ENCODE results near the gene FANCE.
A peak's percentile ranks its signal among the peaks of the same experiment; 100 is the strongest.
"Not testable (repeated sequence)": the region's sequence is repeated elsewhere in the genome, so short reads cannot be mapped to it uniquely, and the experiment has no call there.

FANCE gene

GRCh38 chr6:35432291-35432690 lies 19.8 kb upstream of the FANCE start:
- no peak for DNase-seq

GRCh38 chr6:35432702-35433101 lies 19.4 kb upstream of the FANCE start:
- not testable (repeated sequence) for DNase-seq

- DNase-seq: no peak
Observed at GRCh38 chr6:35435074-35435837, 16.9 kb upstream of the FANCE start.

GRCh38 chr6:35436071-35436857 lies 15.9 kb upstream of the FANCE start:
- no peak for DNase-seq

GRCh38 chr6:35438378-35439065 lies 13.6 kb upstream of the FANCE start:
- not testable (repeated sequence) for DNase-seq

GRCh38 chr6:35439308-35439707 lies 12.8 kb upstream of the FANCE start:
- no peak for DNase-seq

- no peak for DNase-seq
Observed at GRCh38 chr6:35441205-35441604, 10.9 kb upstream of the FANCE start.

GRCh38 chr6:35441642-35442041 lies 10.5 kb upstream of the FANCE start:
- no peak for DNase-seq

GRCh38 chr6:35442693-35443092 lies 9.4 kb upstream of the FANCE start:
- DNase-seq: no peak

GRCh38 chr6:35443341-35444030 lies 8.7 kb upstream of the FANCE start:
- DNase-seq: no peak

GRCh38 chr6:35445691-35446090 lies 6.4 kb upstream of the FANCE start:
- DNase-seq: no peak

GRCh38 chr6:35448191-35448590 lies 3.9 kb upstream of the FANCE start:
- DNase-seq: no peak

GRCh38 chr6:35449287-35449881 lies 2.8 kb upstream of the FANCE start:
- peak; percentile 75 to 86 for DNase-seq

GRCh38 chr6:35451354-35452182 lies 570 bp upstream of the FANCE start:
- no peak for DNase-seq

- no peak for DNase-seq
Observed at GRCh38 chr6:35453236-35453635, 1.1 kb downstream of the FANCE start.

- peak; percentile 52 to 75 for DNase-seq
Observed at GRCh38 chr6:35454391-35455110, 2.4 kb downstream of the FANCE start.

- no peak for DNase-seq
Observed at GRCh38 chr6:35457907-35458306, 5.8 kb downstream of the FANCE start.

- DNase-seq: no peak
Observed at GRCh38 chr6:35461270-35461669, 9.1 kb downstream of the FANCE start.

- no peak for DNase-seq
Observed at GRCh38 chr6:35463292-35463691, 11.2 kb downstream of the FANCE start.

GRCh38 chr6:35465646-35466045 lies 13.5 kb downstream of the FANCE start:
- no peak for DNase-seq
